ENCODE measurements around the gene SLC25A38. TPM values are rescaled to one million over a fixed set of nuclear protein-coding genes. Genes with fewer than 3 reads are reported as not detected.

Gene SLC25A38
- total RNA-seq, 1 donor from 2014 or later = 20.6 TPM

DNA sequence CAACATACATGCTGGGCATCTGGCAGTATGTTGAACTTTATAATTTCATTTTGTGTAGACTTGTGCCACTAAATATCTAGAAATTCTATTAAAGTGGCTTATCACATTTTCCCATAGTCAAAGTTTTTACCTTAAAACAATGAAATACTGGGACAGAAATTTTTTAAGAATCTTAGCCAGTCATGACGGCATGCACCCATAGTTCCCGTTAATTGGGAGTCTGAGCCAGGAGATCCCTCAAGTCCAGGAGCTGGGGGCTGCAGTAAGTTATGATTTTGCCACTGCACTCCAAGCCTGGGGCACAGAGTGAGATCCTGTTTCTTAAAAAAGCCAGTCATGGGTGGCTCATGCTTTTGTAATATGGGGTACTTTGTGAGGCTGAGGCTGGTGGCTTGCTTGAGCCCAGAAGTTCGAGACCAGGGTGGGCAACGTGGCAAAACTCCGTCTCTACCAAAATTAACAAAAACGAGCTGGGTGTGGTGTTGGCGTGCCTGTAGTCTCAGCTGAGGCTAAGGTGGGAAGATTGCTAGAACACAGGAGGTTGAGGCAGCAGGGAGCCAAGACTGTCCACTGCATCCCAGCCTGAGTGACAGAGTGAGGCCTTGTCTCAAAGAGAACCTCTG lies 26.5 kb downstream of the SLC25A38 start:
- Histone ChIP-seq H3K27ac (no peak overlapping the region), H3K9me3 (no peaks in the 10 kb centered on the region), H3K36me3 (peaks cover 0 to 58% of the 10 kb centered on the region in 2 donors), H3K4me1 (peaks cover 32% of the 10 kb centered on the region), H3K4me3 (no peak overlapping the region), H3K27me3 (no peaks in the 10 kb centered on the region)
- DNase-seq (ENCODE audit: extremely low spot score in 2 of 2) = no peak
- TF ChIP-seq POLR2A (IDR thresholded peaks at IDR 0.05) = no peak
- no peak for TF ChIP-seq POLR2AphosphoS5 (IDR thresholded peaks at IDR 0.05; ENCODE audit: insufficient read depth in 1 of 2, low read depth in 1 of 2)
- TF ChIP-seq, protein P1, sequence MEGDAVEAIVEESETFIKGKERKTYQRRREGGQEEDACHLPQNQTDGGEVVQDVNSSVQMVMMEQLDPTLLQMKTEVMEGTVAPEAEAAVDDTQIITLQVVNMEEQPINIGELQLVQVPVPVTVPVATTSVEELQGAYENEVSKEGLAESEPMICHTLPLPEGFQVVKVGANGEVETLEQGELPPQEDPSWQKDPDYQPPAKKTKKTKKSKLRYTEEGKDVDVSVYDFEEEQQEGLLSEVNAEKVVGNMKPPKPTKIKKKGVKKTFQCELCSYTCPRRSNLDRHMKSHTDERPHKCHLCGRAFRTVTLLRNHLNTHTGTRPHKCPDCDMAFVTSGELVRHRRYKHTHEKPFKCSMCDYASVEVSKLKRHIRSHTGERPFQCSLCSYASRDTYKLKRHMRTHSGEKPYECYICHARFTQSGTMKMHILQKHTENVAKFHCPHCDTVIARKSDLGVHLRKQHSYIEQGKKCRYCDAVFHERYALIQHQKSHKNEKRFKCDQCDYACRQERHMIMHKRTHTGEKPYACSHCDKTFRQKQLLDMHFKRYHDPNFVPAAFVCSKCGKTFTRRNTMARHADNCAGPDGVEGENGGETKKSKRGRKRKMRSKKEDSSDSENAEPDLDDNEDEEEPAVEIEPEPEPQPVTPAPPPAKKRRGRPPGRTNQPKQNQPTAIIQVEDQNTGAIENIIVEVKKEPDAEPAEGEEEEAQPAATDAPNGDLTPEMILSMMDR (IDR thresholded peaks at IDR 0.05) = no peak
- intact Hi-C loops (cut with DNase I) = no loop called here

DNA sequence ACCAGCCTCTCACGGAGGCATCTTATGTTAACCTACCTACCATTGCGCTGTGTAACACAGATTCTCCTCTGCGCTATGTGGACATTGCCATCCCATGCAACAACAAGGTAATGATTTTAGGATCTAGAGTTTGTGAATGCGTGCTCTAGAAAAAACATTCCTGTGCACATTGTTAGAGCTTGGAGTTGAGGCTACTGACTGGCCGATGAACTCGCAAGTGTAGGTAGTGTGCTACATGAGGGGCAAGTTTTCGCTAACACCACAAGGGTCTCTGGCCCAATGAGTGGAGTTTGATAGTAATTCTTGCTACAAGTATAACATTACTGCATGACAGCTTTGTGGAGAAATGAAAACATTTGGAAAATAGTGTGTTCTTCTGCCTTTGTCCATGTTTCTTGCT lies 27.7 kb downstream of the SLC25A38 start:
- no peak for DNase-seq (ENCODE audit: extremely low spot score in 2 of 2)
- TF ChIP-seq, protein P1 (IDR thresholded peaks at IDR 0.05) = no peak
- no peak for TF ChIP-seq POLR2A (IDR thresholded peaks at IDR 0.05)
- TF ChIP-seq POLR2AphosphoS5 (IDR thresholded peaks at IDR 0.05; ENCODE audit: insufficient read depth in 1 of 2, low read depth in 1 of 2) = no peak
- peaks cover 29% of the 10 kb centered on the region for H3K4me1 ChIP-seq
- intact Hi-C loops (cut with DNase I) = no loop called here
- peaks cover 0 to 58% of the 10 kb centered on the region in 2 donors for H3K36me3 ChIP-seq
- no peak overlapping the region for H3K27ac ChIP-seq
- H3K4me3 ChIP-seq = no peak overlapping the region
- H3K9me3 ChIP-seq = no peaks in the 10 kb centered on the region
- H3K27me3 ChIP-seq = no peaks in the 10 kb centered on the region

DNA sequence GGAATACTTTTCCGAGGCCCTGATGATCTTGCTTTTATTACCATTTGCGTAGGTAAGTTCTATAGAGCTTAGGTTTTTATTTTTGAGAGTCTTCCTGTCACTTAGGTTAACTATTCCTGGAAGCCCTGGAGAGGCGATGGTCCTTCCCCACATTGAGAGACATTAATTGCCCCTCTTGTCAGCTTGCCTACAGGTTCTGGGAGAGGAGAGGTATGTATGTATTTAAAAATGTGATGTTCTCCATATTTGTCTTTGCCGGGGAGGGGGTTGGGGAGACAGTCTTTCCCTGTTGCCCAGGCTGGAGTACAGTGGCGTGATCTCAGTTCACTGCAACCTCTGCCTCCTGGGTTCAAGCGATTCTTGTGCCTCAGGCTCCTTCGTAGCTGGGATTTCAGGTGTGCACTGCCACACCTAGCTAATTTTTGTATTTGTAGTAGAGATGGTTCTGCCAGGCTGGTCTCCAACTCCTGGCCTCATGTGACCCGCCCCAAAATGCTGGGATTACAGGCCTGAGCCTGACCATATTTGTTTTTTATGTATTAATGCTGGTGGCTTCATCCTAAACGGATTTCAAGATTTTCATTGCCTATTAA lies 29.6 kb downstream of the SLC25A38 start:
- peaks cover 22% of the 10 kb centered on the region for H3K4me1 ChIP-seq
- H3K36me3 ChIP-seq = peaks cover 0 to 58% of the 10 kb centered on the region in 2 donors
- no peak for DNase-seq (ENCODE audit: extremely low spot score in 2 of 2)
- intact Hi-C loops (cut with DNase I) = no loop called here
- no peak overlapping the region for H3K27ac ChIP-seq
- H3K9me3 ChIP-seq = no peaks in the 10 kb centered on the region
- H3K4me3 ChIP-seq = no peak overlapping the region
- TF ChIP-seq POLR2AphosphoS5 (IDR thresholded peaks at IDR 0.05; ENCODE audit: insufficient read depth in 1 of 2, low read depth in 1 of 2) (no peak), POLR2A (IDR thresholded peaks at IDR 0.05) (no peak)
- TF ChIP-seq, protein P1 (IDR thresholded peaks at IDR 0.05) = no peak
- no peaks in the 10 kb centered on the region for H3K27me3 ChIP-seq

DNA sequence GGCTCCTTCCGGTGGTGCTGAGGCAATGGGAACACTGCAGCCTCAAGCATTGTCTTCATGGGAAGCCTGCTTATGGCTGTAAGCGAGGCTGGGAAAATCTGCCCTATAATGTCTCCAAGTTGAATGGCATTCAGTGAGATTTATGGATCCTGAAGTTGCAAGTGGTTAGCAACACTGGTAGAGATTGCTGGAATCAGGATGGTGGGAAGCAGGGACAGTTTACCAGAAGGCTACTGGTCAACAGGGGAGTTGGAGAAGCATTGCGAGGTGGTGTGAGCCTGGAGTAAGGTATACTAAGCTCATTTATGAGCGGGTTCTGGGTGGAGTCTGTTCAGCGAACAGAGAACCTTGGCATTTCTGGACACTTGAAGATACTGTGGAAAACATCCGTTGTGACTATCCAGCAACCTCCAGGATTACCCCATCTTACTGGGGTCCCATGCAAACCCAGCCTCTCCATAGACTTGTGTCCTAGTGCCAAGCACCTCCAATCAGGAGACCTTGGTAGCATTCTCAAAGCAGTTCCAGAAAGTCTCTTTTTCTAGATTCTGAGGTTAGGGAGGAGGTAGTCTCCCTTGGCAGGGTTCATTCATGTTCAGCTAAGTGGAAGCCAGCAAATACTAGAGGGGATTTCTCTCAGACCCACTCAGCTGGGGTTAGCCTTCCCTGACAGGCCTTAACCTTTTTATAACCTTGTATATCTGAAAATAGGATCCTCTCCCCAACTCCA lies 30.7 kb downstream of the SLC25A38 start:
- H3K27ac ChIP-seq = no peak overlapping the region
- H3K4me3 ChIP-seq = no peak overlapping the region
- intact Hi-C loops (cut with DNase I) = no loop called here
- H3K4me1 ChIP-seq = peaks cover 13% of the 10 kb centered on the region
- TF ChIP-seq POLR2A (IDR thresholded peaks at IDR 0.05) (no peak), POLR2AphosphoS5 (IDR thresholded peaks at IDR 0.05; ENCODE audit: insufficient read depth in 1 of 2, low read depth in 1 of 2) (no peak)
- TF ChIP-seq, protein P1 (IDR thresholded peaks at IDR 0.05) = no peak
- H3K27me3 ChIP-seq = no peaks in the 10 kb centered on the region
- H3K9me3 ChIP-seq = no peaks in the 10 kb centered on the region
- peaks cover 0 to 51% of the 10 kb centered on the region in 2 donors for H3K36me3 ChIP-seq
- DNase-seq (ENCODE audit: extremely low spot score in 2 of 2) = no peak

All from vagina (tissue), 2 donors.